ENCODE results near the gene FAM110A.

GRCh38 chr20:839626-840025, 6.1 kb downstream of the FAM110A start:
- TF ChIP-seq CTCF (IDR thresholded peaks at IDR 0.05; ENCODE audit: control extremely low read depth in 1 of 3, insufficient read depth in 1 of 3, low read depth in 1 of 3, low read length in 3 of 3) (no peak), POLR2A (IDR thresholded peaks at IDR 0.05; ENCODE audit: control extremely low read depth in 1 of 2, low read depth in 2 of 2, low read length in 2 of 2) (no peak), GTF2F1 (IDR thresholded peaks at IDR 0.05; ENCODE audit: borderline replicate concordance, low read depth, low read length) (no peak), PHF8 (conservative IDR thresholded peaks at IDR 0.05; ENCODE audit: low read depth, low read length) (no peak), TCF12 (IDR thresholded peaks at IDR 0.05; ENCODE audit: low read depth, low read length) (no peak)
